K562 (cell line): Measurements from ENCODE around the gene ANAPC10. TPM values are rescaled to one million over a fixed set of nuclear protein-coding genes. Genes with fewer than 3 reads are reported as not detected.

Source experiments
- ATAC-seq: fragments of 200-7000 bp; cut with Tn5 transposase; 3 replicates; pipeline ENCODE4 v1.9.1; 2020; ENCODE audit warnings: moderate library complexity
- BruUV-seq: library from RNA; stranded (reverse); fragments of 400-500 nt; replicated peaks from 2 replicates; lab custom pipeline; 2021; lab: Mats Ljungman, UMichigan
- CTCF ChIA-PET: fragments of 300-600 bp; formaldehyde crosslinking; extraction: SDS; loops from one replicate; lab custom pipeline; 2021; ENCODE audit warnings: low intra/inter-chr PET ratio; lab: Yijun Ruan, JAX
- POLR2A ChIA-PET: fragments of 300-600, 350-650 bp; sonication (Branson Sonifier 250); formaldehyde crosslinking; extraction: SDS; loops from one replicate; lab custom pipeline; 2021; ENCODE audit warnings: antibody characterized with exemption, inconsistent platforms; lab: Yijun Ruan, JAX
- DNase-seq, 4 experiments: peaks; one replicate each; pipeline versions ENCODE4 v3.0.0 to v3.0.0-alpha.2; 2011 to 2018; ENCODE audit warnings: low spot score in 3 of 4, mixed read lengths in 3 of 4; ENCODE audit errors: extremely low read depth in 1 of 4
- FAIRE-seq: peaks from 2 replicates; lab custom pipeline; 2011; peaks lifted over from hg19 to GRCh38; lab: Jason Lieb, UNC
- H2AFZ ChIP-seq: 2 replicates; pipeline ENCODE4 v1.6.0; 2011; ENCODE audit warnings: low read depth, low read length, control low read depth, inconsistent platforms
- H3K27ac ChIP-seq: fragments of 200-600 bp; 3 replicates; pipeline ENCODE4 v1.8.0; 2011; ENCODE audit warnings: low read depth, mild to moderate bottlenecking, control low read depth, inconsistent platforms, low read length, moderate library complexity, mixed read lengths; ENCODE audit errors: extremely low read depth
- H3K27me3 ChIP-seq, 2 experiments: fragments of 300-600 bp in 1 of 2; 2 replicates in 1 of 2; 3 replicates in 1 of 2; pipeline versions ENCODE4 v1.6.0 to v1.8.0; 2011; ENCODE audit warnings: inconsistent platforms in 2 of 2, low read length in 2 of 2, mild to moderate bottlenecking in 1 of 2, mixed read lengths in 1 of 2, moderate library complexity in 1 of 2; ENCODE audit not compliant: control insufficient read depth in 2 of 2, insufficient read depth in 2 of 2
- H3K36me3 ChIP-seq: fragments of 300-600 bp; 3 replicates; pipeline ENCODE4 v1.8.0; 2011; ENCODE audit warnings: mild to moderate bottlenecking, low read length, inconsistent platforms; ENCODE audit not compliant: control insufficient read depth, insufficient read depth
- H3K4me1 ChIP-seq, 2 experiments: fragments of 200-600 bp in 1 of 2; replicated peaks in 1 of 2; 2 replicates in 1 of 2; 3 replicates in 1 of 2; pipeline versions ENCODE4 v1.5.1 to v1.8.0; 2011; ENCODE audit warnings: inconsistent platforms in 2 of 2, low read length in 2 of 2, mild to moderate bottlenecking in 1 of 2, mixed read lengths in 1 of 2, moderate library complexity in 1 of 2; ENCODE audit not compliant: control insufficient read depth in 2 of 2, insufficient read depth in 2 of 2
- H3K4me2 ChIP-seq: 2 replicates; pipeline ENCODE4 v1.6.1; 2011; ENCODE audit warnings: low read length, control low read depth, inconsistent platforms, mixed read lengths; ENCODE audit not compliant: insufficient read depth
- H3K4me3 ChIP-seq: fragments of 200-600 bp; sonication (generic), shearing (Covaris generic); 2 replicates; pipeline ENCODE4 v1.5.1; 2016; ENCODE audit warnings: control low read depth, inconsistent platforms
- H3K79me2 ChIP-seq: fragments of 200-600 bp; 3 replicates; pipeline ENCODE4 v1.8.0; 2011; ENCODE audit warnings: low read length, inconsistent platforms; ENCODE audit not compliant: control insufficient read depth, insufficient read depth
- H3K9ac ChIP-seq, 2 experiments: 2 replicates each; pipeline versions ENCODE4 v1.6.0 to v1.6.1; 2011; ENCODE audit warnings: low read depth in 2 of 2, low read length in 2 of 2, control low read depth in 1 of 2, inconsistent platforms in 1 of 2, mild to moderate bottlenecking in 1 of 2, mixed read lengths in 1 of 2; ENCODE audit not compliant: insufficient read depth in 1 of 2
- H3K9me1 ChIP-seq: one replicate; pipeline ENCODE4 v1.6.0; 2011; ENCODE audit warnings: inconsistent platforms, mild to moderate bottlenecking, low read length, moderate library complexity; ENCODE audit not compliant: control insufficient read depth, insufficient read depth
- H3K9me3 ChIP-seq: replicated peaks from 2 replicates; pipeline ENCODE4 v1.5.1; 2011; ENCODE audit warnings: low read depth, low read length, inconsistent platforms; ENCODE audit not compliant: control insufficient read depth, insufficient read depth
- H4K20me1 ChIP-seq: replicated peaks from 2 replicates; pipeline ENCODE4 v1.6.1; 2011; ENCODE audit warnings: low read length, inconsistent platforms, mixed read lengths; ENCODE audit not compliant: control insufficient read depth, insufficient read depth
- CEBPB ChIP-seq: fragments of 450-650 bp; IDR thresholded peaks from 2 replicates; pipeline ENCODE4 v1.6.1; 2016; ENCODE audit warnings: missing genetic modification characterization, missing compliant biosample characterization
- EP400 ChIP-seq: fragments of 450-650 bp; IDR thresholded peaks from 2 replicates; pipeline ENCODE4 v1.6.1; 2017; ENCODE audit warnings: antibody characterized with exemption, mild to moderate bottlenecking, moderate library complexity
- FOXK1 ChIP-seq: sonication (generic); formaldehyde crosslinking; IDR thresholded peaks from 2 replicates; pipeline ENCODE4 v1.8.0; 2022; ENCODE audit warnings: missing genetic modification reagents, mild to moderate bottlenecking, borderline replicate concordance
- GTF2F1 ChIP-seq: IDR thresholded peaks from 2 replicates; pipeline ENCODE4 v1.6.1; 2011; ENCODE audit warnings: low read depth, low read length, improper control_type of control experiment
- HMBOX1 ChIP-seq: sonication (generic); IDR thresholded peaks from 2 replicates; pipeline ENCODE4 v1.6.1; 2016
- TCF15 ChIP-seq: fragments of 250-450 bp; sonication (Bioruptor Pico); IDR thresholded peaks from 2 replicates; pipeline ENCODE4 v1.8.0; 2022; ENCODE audit warnings: moderate library complexity, mild to moderate bottlenecking, inconsistent platforms
- ZNF253 ChIP-seq: fragments of 250-450 bp; sonication (Bioruptor Pico); conservative IDR thresholded peaks from 2 replicates; pipeline ENCODE4 v1.6.1; 2021; ENCODE audit warnings: mild to moderate bottlenecking
- ZNF311 ChIP-seq: fragments of 250-450 bp; sonication (Bioruptor Pico); IDR thresholded peaks from 2 replicates; pipeline ENCODE4 v1.4.0; 2020; ENCODE audit warnings: mild to moderate bottlenecking, moderate library complexity
- WGBS: fragments of 100-300 bp; shearing (Covaris generic); methylation state at CpG from one replicate; pipeline ENCODE4 v1.1.6; 2016; ENCODE audit warnings: low coverage, mixed read lengths; ENCODE audit not compliant: insufficient coverage; ENCODE audit errors: missing lambda C conversion rate; 5-methylcytosine and 5-hydroxymethylcytosine counted together
- in situ Hi-C: fragments of 300-500 bp; cut with MboI; formaldehyde crosslinking; loops from 4 replicates; pipeline ENCODE4 v1.15.0; 2018; ENCODE audit warnings: inconsistent platforms, mixed read lengths
- intact Hi-C: fragments of 100-400 bp; cut with micrococcal nuclease; formaldehyde crosslinking; loops from 2 replicates; pipeline ENCODE4 v1.14.2; 2022
- polyA plus RNA-seq, 8 experiments: library from polyadenylated mRNA; depleted of rRNA in 4 of 8; stranded (reverse) in 5 of 8; unstranded in 3 of 8; fragments of >200 nt; fragmentation: Nextera tagmentation in 2 of 8; fragmentation: Illumina TruSeq in 1 of 8; extraction: Ambion mirVana in 2 of 8; extraction: Trizol in 1 of 8; gene quantifications; 2 replicates each; pipeline versions ENCODE4 v1.2.1 to v1.2.3, GENCODE V29; 2011 to 2014; ENCODE audit warnings: inconsistent platforms in 1 of 8, missing spikeins in 1 of 8
- total RNA-seq, 7 experiments: library from RNA; depleted of rRNA in 6 of 7; stranded (reverse); fragments of >200 nt in 6 of 7; fragmentation: Illumina TruSeq in 2 of 7; extraction: Trizol in 2 of 7; gene quantifications; 2 replicates each; pipeline versions ENCODE4 v1.2.1 to v1.2.3, GENCODE V29; 2011 to 2021; ENCODE audit warnings: low replicate concordance in 1 of 7

The ANAPC10 gene
- total and polyA plus RNA-seq, 9 of the 15 experiments (the other 6 are each of a cell fraction or from before 2014, with no cell fraction given): 31.0 to 96.2 (median 60.3) TPM

GRCh38 chr4:145090380-145090779 is 7.6 kb downstream of the ANAPC10 start:
- no peaks in the 10 kb centered on the region for H3K9me1 ChIP-seq
- WGBS: 81% methylated on average over 1 of the region's 1 CpG
- H3K9ac ChIP-seq: no peak overlapping the region
- H3K36me3 ChIP-seq: peaks cover 86% of the 10 kb centered on the region
- no peak for FAIRE-seq
- peaks cover 80% of the 10 kb centered on the region for H3K79me2 ChIP-seq
- no peak overlapping the region for H2AFZ ChIP-seq
- no peak overlapping the region for H3K4me2 ChIP-seq
- no peak overlapping the region for H3K4me3 ChIP-seq
- no peaks in the 10 kb centered on the region for H3K4me1 ChIP-seq
- no peaks in the 10 kb centered on the region for H3K9me3 ChIP-seq
- no peak for ATAC-seq
- no peaks in the 10 kb centered on the region for H4K20me1 ChIP-seq
- BruUV-seq: no TSS peak
- no peak overlapping the region for H3K27ac ChIP-seq
- ChIA-PET CTCF (no interaction called here), POLR2A (no interaction called here)
- no peaks in the 10 kb centered on the region for H3K27me3 ChIP-seq
- in situ Hi-C loops: no loop called here
- intact Hi-C loops: no loop called here
- no peak for TF ChIP-seq GTF2F1
- no peak for TF ChIP-seq FOXK1
- no peak for TF ChIP-seq TCF15
- no peak for TF ChIP-seq HMBOX1
- peak; percentile 13; the same call in 1 of the 2 replicates for TF ChIP-seq CEBPB (tag)
- TF ChIP-seq ZNF311: no peak
- no peak for TF ChIP-seq EP400
- TF ChIP-seq ZNF253 (CRISPR knock-in tag): no peak
- TF ChIP-seq, all 486 proteins: peak for 1
- DNase-seq: no peak
